Heart right ventricle (tissue), 16 donors: Measurements from ENCODE around the gene IMMP1L. TPM values are rescaled to one million over a fixed set of nuclear protein-coding genes. Genes with fewer than 3 reads are reported as not detected.

Experiments used
- ATAC-seq, 8 donors: fragments of 200-7000 bp; cut with Tn5 transposase; one replicate each; pipeline ENCODE4 v1.9.1; 2020; ENCODE audit warnings: mild to moderate bottlenecking in 8 of 8, moderate library complexity in 8 of 8, moderate number of reproducible peaks in 1 of 8
- DNase-seq, 2 donors: peaks; one replicate each; pipeline ENCODE4 v3.0.0-alpha.2; 2020
- H3K27ac ChIP-seq, 10 donors: fragments of 200-600 bp; sonication (generic) in 2 of 10; one replicate each; pipeline versions ENCODE4 v1.5.0 to v1.8.0; 2020 to 2022; ENCODE audit warnings: mild to moderate bottlenecking in 3 of 10
- H3K27me3 ChIP-seq, 7 donors: fragments of 200-600 bp; one replicate each; pipeline ENCODE4 v1.8.0; 2021 to 2022; ENCODE audit warnings: mild to moderate bottlenecking in 2 of 7
- H3K36me3 ChIP-seq, 9 donors: fragments of 200-600 bp; sonication (generic) in 1 of 9; one replicate each; pipeline versions ENCODE4 v1.5.0 to v1.8.0; 2020 to 2022; ENCODE audit warnings: mild to moderate bottlenecking in 2 of 9
- H3K4me1 ChIP-seq, 9 donors: fragments of 200-600 bp; sonication (generic) in 1 of 9; one replicate each; pipeline versions ENCODE4 v1.5.0 to v1.8.0; 2020 to 2022; ENCODE audit warnings: mild to moderate bottlenecking in 4 of 9
- H3K4me3 ChIP-seq, 10 donors: fragments of 200-600 bp; sonication (generic) in 2 of 10; one replicate each; pipeline versions ENCODE4 v1.5.0 to v1.8.0; 2020 to 2022; ENCODE audit warnings: mild to moderate bottlenecking in 7 of 10, moderate library complexity in 2 of 10
- H3K9me3 ChIP-seq, 11 donors: fragments of 200-600 bp in 10 of 11; sonication (generic) in 2 of 11; one replicate each; pipeline versions ENCODE4 v1.5.0 to v1.8.0; 2013 to 2022; ENCODE audit warnings: mild to moderate bottlenecking in 2 of 11, control low read depth in 1 of 11, moderate library complexity in 1 of 11
- CTCF ChIP-seq, 9 donors: fragments of 200-600 bp; sonication (generic) in 2 of 9; IDR thresholded peaks; one replicate each; pipeline versions ENCODE4 v1.5.0 to v1.8.0; 2021 to 2022; ENCODE audit warnings: antibody characterized with exemption in 9 of 9, mild to moderate bottlenecking in 5 of 9, moderate library complexity in 1 of 9
- WGBS, 2 donors: extraction: QIAGEN DNeasy Blood & Tissue Kit; methylation state at CpG; one replicate each; pipeline ENCODE4 v1.1.7; 2013; ENCODE audit warnings: inconsistent platforms in 1 of 2; 5-methylcytosine and 5-hydroxymethylcytosine counted together
- intact Hi-C, 10 donors: fragments of 100-400 bp; cut with DNase I; formaldehyde crosslinking; loops; one replicate each; pipeline versions ENCODE4 v1.11.1 to v1.14.2; 2022
- polyA plus RNA-seq, 2 donors: library from polyadenylated mRNA; stranded (reverse); fragments of 200-250 nt; gene quantifications; one replicate each; pipeline ENCODE4 v1.2.3, GENCODE V29; 2013
- total RNA-seq, 10 donors: library from RNA; stranded (reverse); fragmentation: NEBNext Ultra II Directional in 3 of 10; extraction: Animal tissue kit (Norgen Biotek cat#: 25700) in 3 of 10; gene quantifications; one replicate each; pipeline versions ENCODE4 v1.2.1 to v1.2.4, GENCODE V29; 2021 to 2023
- donor health status: Arrhythmogenic right ventricular cardiomyopathy.
- donor health status: ischemic (EF 13 %, LVEDD 7.1; RV severe dilation, severe dysfunction).
- donor health status: healthy with polysubstance abuse.
- donor health status: DM: no; HTN: yes; CAD: no.
- donor health status: DM: no; HTN: no; CAD: no.
- donor health status: ischemic (EF 25% LVEDD 6.9; RV normal size, moderate dysfunction).
- donor health status: ischemic (EF 25% LVEDD 5.7; RV mildly dilated, moderate dysfunction).
- donor health status: healthy.
- donor health status: DM: yes; HTN: yes; CAD: no.
- donor health status: Ischemic cardiomyopathy.
- donor health status: ischemic (EF 35%, LVEDD 5.7; RV mildly dilated, moderate dysfunction).
- donor health status: nonischemic (EF 11% LVEDD 7.7; RV severe dilation, severe dysfunction).
- donor health status: DM: yes; HTN: yes; CAD: no.
- donor health status: PGD.
- donor health status: ischemic (EF 29% LVEDD 5.4; RV normal size, mild dysfunction).
- donor health status: nonischemic (EF 23%, LVEDD 6.1; RV moderate dilation, normal function).

Gene IMMP1L
- total and polyA plus RNA-seq, 12 donors = 19.5 to 66.8 (median 29.6) TPM

- intact Hi-C loops = no loop called here
- DNase-seq (no peak), ATAC-seq (no peak)
- H3K4me3 ChIP-seq = no peak overlapping the region
- H3K4me1 ChIP-seq = no peaks in the 10 kb centered on the region
- WGBS, 2 donors = 97 to 98% methylated on average over 3 of the region's 3 CpGs
- no peaks in the 10 kb centered on the region for H3K9me3 ChIP-seq
- H3K36me3 ChIP-seq = peaks cover 0 to 51% (median 0%) of the 10 kb centered on the region in 9 donors
- no peak for TF ChIP-seq CTCF (IDR thresholded peaks at IDR 0.05)
- H3K27me3 ChIP-seq = no peaks in the 10 kb centered on the region
- H3K27ac ChIP-seq = no peak overlapping the region
Observed at GRCh38 chr11:31455177-31455576, 54.2 kb downstream of the IMMP1L start.

- intact Hi-C loops = no loop called here
- WGBS, 2 donors = 99 to 100% methylated on average over 1 of the region's 1 CpG
- Histone ChIP-seq H3K27ac (no peak overlapping the region), H3K9me3 (no peaks in the 10 kb centered on the region), H3K27me3 (no peaks in the 10 kb centered on the region), H3K36me3 (peaks cover 0 to 61% (median 0%) of the 10 kb centered on the region in 9 donors), H3K4me1 (no peaks in the 10 kb centered on the region), H3K4me3 (no peak overlapping the region)
- DNase-seq (no peak), ATAC-seq (no peak)
- no peak for TF ChIP-seq CTCF (IDR thresholded peaks at IDR 0.05)
Observed at GRCh38 chr11:31450841-31451240, 58.6 kb downstream of the IMMP1L start.

GRCh38 chr11:31449040-31449439, 60.4 kb downstream of the IMMP1L start:
- WGBS, 2 donors = 86 to 92% methylated on average over 2 of the region's 2 CpGs
- H3K27me3 ChIP-seq = no peaks in the 10 kb centered on the region

GRCh38 chr11:31445621-31446020, 63.8 kb downstream of the IMMP1L start:
- no peak for TF ChIP-seq CTCF (IDR thresholded peaks at IDR 0.05)
- WGBS, 2 donors = 97 to 98% methylated on average over 4 of the region's 4 CpGs
- ATAC-seq (no peak), DNase-seq (no peak)
- Histone ChIP-seq H3K36me3 (peaks cover 0 to 25% (median 0%) of the 10 kb centered on the region in 9 donors), H3K27ac (no peak overlapping the region), H3K9me3 (no peaks in the 10 kb centered on the region), H3K4me3 (no peak overlapping the region), H3K27me3 (no peaks in the 10 kb centered on the region), H3K4me1 (no peaks in the 10 kb centered on the region)
- intact Hi-C loops = no loop called here

More at GRCh38 chr11:31449040-31449439, 60.4 kb downstream of the IMMP1L start:
- H3K27ac ChIP-seq = no peak overlapping the region
- no peak for DNase-seq
- H3K36me3 ChIP-seq = peaks cover 0 to 49% (median 0%) of the 10 kb centered on the region in 9 donors
- no peaks in the 10 kb centered on the region for H3K4me1 ChIP-seq
- no peak overlapping the region for H3K4me3 ChIP-seq
- no peak for TF ChIP-seq CTCF (IDR thresholded peaks at IDR 0.05)
- no peaks in the 10 kb centered on the region for H3K9me3 ChIP-seq
- intact Hi-C loops = no loop called here
- ATAC-seq = no peak
